ENCODE data around the gene PPM1N. TPM values are rescaled to one million over a fixed set of nuclear protein-coding genes. Genes with fewer than 3 reads are reported as not detected.

The PPM1N gene
- total and polyA plus RNA-seq, 2 experiments from 2014 or later = 0.40 to 0.59 TPM

DNA sequence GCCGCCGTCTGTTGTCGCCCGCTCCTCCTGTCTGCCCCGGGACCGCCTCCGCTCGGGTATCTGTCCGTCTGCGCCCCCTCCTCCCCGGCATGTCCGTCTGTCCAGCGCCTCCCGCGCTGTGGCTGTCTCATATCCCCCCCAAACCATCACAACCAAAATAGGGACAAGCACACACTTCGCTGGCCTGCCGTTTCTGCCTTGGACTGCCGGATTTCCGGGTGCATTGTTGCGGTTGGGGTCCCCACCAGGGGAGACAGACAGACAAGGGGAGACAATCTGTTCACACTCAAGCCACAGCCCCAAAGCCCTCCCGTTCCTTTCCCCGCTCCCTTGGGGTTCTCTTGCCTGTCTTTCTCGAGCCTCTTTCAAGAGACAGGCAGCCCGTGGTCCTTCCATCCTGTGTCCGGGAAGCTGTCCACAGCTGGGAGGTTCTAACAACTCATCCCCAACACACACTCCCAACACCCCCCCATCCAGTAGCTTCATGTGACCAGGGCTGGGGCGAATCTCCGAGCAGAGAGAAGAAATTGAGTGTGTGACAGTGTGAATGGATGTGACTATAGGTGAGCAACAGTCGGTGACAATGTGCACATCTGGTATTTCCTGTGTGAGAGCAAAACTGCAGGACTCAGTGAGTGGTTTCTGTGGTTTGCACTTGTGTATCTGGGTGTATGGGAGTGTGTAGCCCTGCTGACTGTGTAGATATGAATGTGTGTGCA is 47.0 kb upstream of the PPM1N start:
- Histone ChIP-seq H3K4me3 (peak overlapping the region; percentile 44), H3K9me2 (replicated peaks; ENCODE audit: insufficient read depth) (no peaks in the 10 kb centered on the region), H2AFZ (peak overlapping the region; percentile 59), H4K20me1 (ENCODE audit: insufficient read depth, poor library complexity, severe bottlenecking) (no peaks in the 10 kb centered on the region), H3K36me3 (replicated peaks; ENCODE audit: insufficient read depth, low read depth) (no peaks in the 10 kb centered on the region), H3K4me1 (ENCODE audit: insufficient read depth) (peaks cover 18% of the 10 kb centered on the region), H3K79me2 (no peaks in the 10 kb centered on the region), H3K4me2 (peak overlapping the region; percentile 95), H3K9me3 (ENCODE audit: low read depth) (no peaks in the 10 kb centered on the region), H3K27me3 (no peaks in the 10 kb centered on the region), H3K27ac (peak overlapping the region; percentile 94)
- DNase-seq (ENCODE audit: low spot score) = peak; percentile 62
- WGBS (ENCODE audit: low lambda C conversion rate, missing lambda C conversion rate) = 23% methylated on average over 25 of the region's 28 CpGs
- no peak for TF ChIP-seq EZH2 (IDR thresholded peaks at IDR 0.05; ENCODE audit: borderline replicate concordance)
- TF ChIP-seq, protein P1, sequence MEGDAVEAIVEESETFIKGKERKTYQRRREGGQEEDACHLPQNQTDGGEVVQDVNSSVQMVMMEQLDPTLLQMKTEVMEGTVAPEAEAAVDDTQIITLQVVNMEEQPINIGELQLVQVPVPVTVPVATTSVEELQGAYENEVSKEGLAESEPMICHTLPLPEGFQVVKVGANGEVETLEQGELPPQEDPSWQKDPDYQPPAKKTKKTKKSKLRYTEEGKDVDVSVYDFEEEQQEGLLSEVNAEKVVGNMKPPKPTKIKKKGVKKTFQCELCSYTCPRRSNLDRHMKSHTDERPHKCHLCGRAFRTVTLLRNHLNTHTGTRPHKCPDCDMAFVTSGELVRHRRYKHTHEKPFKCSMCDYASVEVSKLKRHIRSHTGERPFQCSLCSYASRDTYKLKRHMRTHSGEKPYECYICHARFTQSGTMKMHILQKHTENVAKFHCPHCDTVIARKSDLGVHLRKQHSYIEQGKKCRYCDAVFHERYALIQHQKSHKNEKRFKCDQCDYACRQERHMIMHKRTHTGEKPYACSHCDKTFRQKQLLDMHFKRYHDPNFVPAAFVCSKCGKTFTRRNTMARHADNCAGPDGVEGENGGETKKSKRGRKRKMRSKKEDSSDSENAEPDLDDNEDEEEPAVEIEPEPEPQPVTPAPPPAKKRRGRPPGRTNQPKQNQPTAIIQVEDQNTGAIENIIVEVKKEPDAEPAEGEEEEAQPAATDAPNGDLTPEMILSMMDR (IDR thresholded peaks at IDR 0.05; ENCODE audit: poor library complexity) = no peak
- no peak for TF ChIP-seq EZH2phosphoT487 (IDR thresholded peaks at IDR 0.05; ENCODE audit: low read depth, severe bottlenecking, unreplicated experiment)

DNA sequence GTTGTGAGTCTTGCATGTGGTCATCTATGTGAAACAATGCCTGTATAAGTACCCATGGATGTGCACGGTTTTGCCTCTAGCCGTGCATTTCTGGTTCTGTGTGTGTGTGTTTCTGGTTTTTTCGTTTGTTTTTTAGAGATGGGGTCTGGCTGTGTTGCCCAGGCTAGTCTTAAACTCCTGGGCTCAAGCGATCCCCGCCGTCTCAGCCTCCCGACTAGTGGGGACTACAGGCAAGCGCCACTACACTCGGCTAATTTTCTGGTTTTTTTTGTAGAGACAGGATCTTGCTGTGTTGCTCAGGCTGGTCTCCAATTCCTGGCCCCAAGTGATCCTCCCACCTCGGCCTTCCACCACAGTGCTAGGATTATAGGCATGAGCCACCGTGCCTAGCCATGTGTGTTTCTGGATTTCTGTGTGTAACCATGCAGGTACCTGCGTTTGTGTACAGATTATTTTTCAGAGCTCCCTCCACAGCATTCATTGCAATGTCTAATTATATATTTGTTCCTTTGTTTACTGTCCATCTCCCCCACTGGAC is 46.3 kb upstream of the PPM1N start:
- peak overlapping the region; percentile 95 for H3K4me2 ChIP-seq
- H3K9me2 ChIP-seq (replicated peaks; ENCODE audit: insufficient read depth) = no peaks in the 10 kb centered on the region

DNA sequence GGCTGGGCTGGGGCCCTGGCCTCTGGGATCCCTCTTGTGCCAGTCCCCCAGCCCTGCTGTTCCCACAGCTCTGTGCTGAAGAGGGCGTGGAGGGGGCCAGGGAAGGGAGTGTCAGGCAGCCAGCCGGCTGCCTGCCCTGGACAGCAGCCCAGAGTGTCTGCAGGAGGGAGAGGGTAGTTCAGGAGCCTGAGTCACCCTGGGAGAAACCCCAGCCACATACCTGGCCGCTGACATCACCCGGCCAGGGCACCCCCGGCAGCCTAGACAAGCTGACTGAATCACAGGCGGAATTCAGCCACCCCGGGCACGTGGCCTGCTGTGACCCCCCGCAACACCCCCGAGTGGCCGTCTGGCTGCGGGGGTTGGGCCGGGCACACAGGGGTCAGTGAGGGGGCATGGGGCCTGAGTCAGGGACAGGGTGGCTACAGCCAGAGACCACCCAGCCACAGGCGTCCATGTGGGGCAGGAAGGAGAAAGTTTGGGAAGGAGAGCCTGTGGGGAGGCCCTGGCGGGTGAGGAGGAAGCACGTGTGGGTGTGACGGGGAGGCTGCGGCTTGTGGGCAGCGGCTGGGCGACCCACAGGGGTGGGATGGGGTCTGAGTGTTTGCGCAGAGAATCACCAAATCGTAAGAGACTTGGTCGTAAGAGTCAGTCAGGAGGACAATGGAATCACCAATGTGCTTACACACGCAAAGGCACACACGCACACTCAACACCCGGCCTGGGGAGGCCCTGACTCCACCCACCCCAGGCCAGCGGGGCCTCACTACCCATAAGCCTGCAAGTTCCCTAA is 42.3 kb upstream of the PPM1N start:
- WGBS (ENCODE audit: low lambda C conversion rate, missing lambda C conversion rate) = 12% methylated on average over 20 of the region's 27 CpGs
- Histone ChIP-seq H3K79me2 (no peaks in the 10 kb centered on the region), H3K27me3 (no peaks in the 10 kb centered on the region), H3K36me3 (replicated peaks; ENCODE audit: insufficient read depth, low read depth) (no peaks in the 10 kb centered on the region), H3K27ac (peak overlapping the region; percentile 99), H3K4me2 (peak overlapping the region; percentile 71), H3K4me1 (ENCODE audit: insufficient read depth) (peaks cover 20% of the 10 kb centered on the region), H4K20me1 (ENCODE audit: insufficient read depth, poor library complexity, severe bottlenecking) (no peaks in the 10 kb centered on the region), H3K4me3 (no peak overlapping the region), H2AFZ (no peak overlapping the region), H3K9me3 (ENCODE audit: low read depth) (no peaks in the 10 kb centered on the region), H3K9me2 (replicated peaks; ENCODE audit: insufficient read depth) (no peaks in the 10 kb centered on the region)
- no peak for TF ChIP-seq EZH2phosphoT487 (IDR thresholded peaks at IDR 0.05; ENCODE audit: low read depth, severe bottlenecking, unreplicated experiment)
- TF ChIP-seq, protein P1 (IDR thresholded peaks at IDR 0.05; ENCODE audit: poor library complexity) = no peak
- TF ChIP-seq EZH2 (IDR thresholded peaks at IDR 0.05; ENCODE audit: borderline replicate concordance) = no peak
- DNase-seq (ENCODE audit: low spot score) = peak; percentile 98

More for the DNA sequence above, 46.3 kb upstream of the PPM1N start:
- no peaks in the 10 kb centered on the region for H3K9me3 ChIP-seq (ENCODE audit: low read depth)
- no peak overlapping the region for H3K4me3 ChIP-seq
- 88% methylated on average over 12 of the region's 12 CpGs for WGBS (ENCODE audit: low lambda C conversion rate, missing lambda C conversion rate)
- no peaks in the 10 kb centered on the region for H4K20me1 ChIP-seq (ENCODE audit: insufficient read depth, poor library complexity, severe bottlenecking)
- H3K27ac ChIP-seq = peak overlapping the region; percentile 94
- H3K4me1 ChIP-seq (ENCODE audit: insufficient read depth) = peaks cover 22% of the 10 kb centered on the region
- no peaks in the 10 kb centered on the region for H3K27me3 ChIP-seq
- TF ChIP-seq EZH2phosphoT487 (IDR thresholded peaks at IDR 0.05; ENCODE audit: low read depth, severe bottlenecking, unreplicated experiment) = no peak
- no peak for TF ChIP-seq EZH2 (IDR thresholded peaks at IDR 0.05; ENCODE audit: borderline replicate concordance)
- TF ChIP-seq, protein P1 (IDR thresholded peaks at IDR 0.05; ENCODE audit: poor library complexity) = no peak
- DNase-seq (ENCODE audit: low spot score) = no peak
- H2AFZ ChIP-seq = no peak overlapping the region
- H3K36me3 ChIP-seq (replicated peaks; ENCODE audit: insufficient read depth, low read depth) = no peaks in the 10 kb centered on the region
- no peaks in the 10 kb centered on the region for H3K79me2 ChIP-seq

Measured in hepatocyte (in vitro differentiated cells).